Lower leg skin (tissue), 4 donors: ENCODE data around the gene HS2ST1. TPM values are rescaled to one million over a fixed set of nuclear protein-coding genes. Genes with fewer than 3 reads are reported as not detected.

Experiments
- DNase-seq, 2 donors: peaks; one replicate each; pipeline ENCODE4 v3.0.0-alpha.2; 2019; ENCODE audit warnings: low spot score in 2 of 2
- H3K4me3 ChIP-seq: fragments of 200-600 bp; sonication (generic); 2 replicates; pipeline ENCODE4 v1.5.1; 2017; ENCODE audit warnings: mild to moderate bottlenecking, low read depth; ENCODE audit not compliant: poor library complexity, severe bottlenecking
- POLR2A ChIP-seq, 2 donors: fragments of 450-650 bp; IDR thresholded peaks; one replicate each; pipeline ENCODE4 v1.6.1; 2016 to 2017; ENCODE audit warnings: antibody characterized with exemption in 2 of 2, mild to moderate bottlenecking in 1 of 2, moderate library complexity in 1 of 2
- WGBS, 2 donors: methylation state at CpG; one replicate each; pipeline ENCODE4 v1.1.5; 2018; 5-methylcytosine and 5-hydroxymethylcytosine counted together
- intact Hi-C: fragments of 100-400 bp; cut with DNase I; formaldehyde crosslinking; loops from one replicate; pipeline ENCODE4 v1.15.0; 2023; ENCODE audit warnings: low total_unique reads
- total RNA-seq, 4 donors: library from RNA; depleted of rRNA; stranded (reverse); fragments of >200 nt; gene quantifications; one replicate each; pipeline ENCODE4 v1.1.0, GENCODE V29; 2016
- TF ChIP-seq, protein P1 (sequence below), 3 donors: fragments of 450-650 bp; IDR thresholded peaks; one replicate each; pipeline ENCODE4 v1.5.1; 2016; ENCODE audit warnings: antibody characterized with exemption in 3 of 3, mild to moderate bottlenecking in 3 of 3, moderate library complexity in 2 of 3

Gene HS2ST1
- total RNA-seq, 4 donors from 2014 or later: 9.0 to 11.8 (median 10.7) TPM

DNA sequence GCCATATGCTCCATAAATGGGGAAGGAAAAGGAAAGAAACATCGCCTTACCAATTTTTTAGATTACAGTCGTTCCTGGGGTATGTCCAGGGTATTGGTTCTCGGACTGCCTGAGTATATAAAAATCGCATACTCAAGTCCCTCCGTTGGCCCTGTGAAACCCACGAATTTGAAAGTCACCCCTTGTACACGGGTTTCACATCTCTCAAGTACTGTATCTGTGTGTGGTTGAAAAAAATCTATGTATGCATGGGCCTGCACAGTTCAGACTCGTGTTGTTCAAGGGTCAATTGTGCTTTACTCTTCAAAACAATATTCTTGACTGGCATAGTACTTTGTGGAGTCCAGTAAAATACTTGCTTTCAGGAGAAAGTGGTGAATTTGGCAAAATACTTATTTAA, 171.7 kb downstream of the HS2ST1 start:
- TF ChIP-seq, protein P1, sequence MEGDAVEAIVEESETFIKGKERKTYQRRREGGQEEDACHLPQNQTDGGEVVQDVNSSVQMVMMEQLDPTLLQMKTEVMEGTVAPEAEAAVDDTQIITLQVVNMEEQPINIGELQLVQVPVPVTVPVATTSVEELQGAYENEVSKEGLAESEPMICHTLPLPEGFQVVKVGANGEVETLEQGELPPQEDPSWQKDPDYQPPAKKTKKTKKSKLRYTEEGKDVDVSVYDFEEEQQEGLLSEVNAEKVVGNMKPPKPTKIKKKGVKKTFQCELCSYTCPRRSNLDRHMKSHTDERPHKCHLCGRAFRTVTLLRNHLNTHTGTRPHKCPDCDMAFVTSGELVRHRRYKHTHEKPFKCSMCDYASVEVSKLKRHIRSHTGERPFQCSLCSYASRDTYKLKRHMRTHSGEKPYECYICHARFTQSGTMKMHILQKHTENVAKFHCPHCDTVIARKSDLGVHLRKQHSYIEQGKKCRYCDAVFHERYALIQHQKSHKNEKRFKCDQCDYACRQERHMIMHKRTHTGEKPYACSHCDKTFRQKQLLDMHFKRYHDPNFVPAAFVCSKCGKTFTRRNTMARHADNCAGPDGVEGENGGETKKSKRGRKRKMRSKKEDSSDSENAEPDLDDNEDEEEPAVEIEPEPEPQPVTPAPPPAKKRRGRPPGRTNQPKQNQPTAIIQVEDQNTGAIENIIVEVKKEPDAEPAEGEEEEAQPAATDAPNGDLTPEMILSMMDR (IDR thresholded peaks at IDR 0.05): no peak
- TF ChIP-seq POLR2A (IDR thresholded peaks at IDR 0.05): no peak
- intact Hi-C loops: loop anchor here (5.0 kb wide), 1 partner anchor 249 kb away; no protein-coding TSS in a partner anchor
- H3K4me3 ChIP-seq: no peak overlapping the region
- DNase-seq: no peak
- WGBS, 2 donors: 92 to 96% methylated on average over 8 of the region's 8 CpGs

DNA sequence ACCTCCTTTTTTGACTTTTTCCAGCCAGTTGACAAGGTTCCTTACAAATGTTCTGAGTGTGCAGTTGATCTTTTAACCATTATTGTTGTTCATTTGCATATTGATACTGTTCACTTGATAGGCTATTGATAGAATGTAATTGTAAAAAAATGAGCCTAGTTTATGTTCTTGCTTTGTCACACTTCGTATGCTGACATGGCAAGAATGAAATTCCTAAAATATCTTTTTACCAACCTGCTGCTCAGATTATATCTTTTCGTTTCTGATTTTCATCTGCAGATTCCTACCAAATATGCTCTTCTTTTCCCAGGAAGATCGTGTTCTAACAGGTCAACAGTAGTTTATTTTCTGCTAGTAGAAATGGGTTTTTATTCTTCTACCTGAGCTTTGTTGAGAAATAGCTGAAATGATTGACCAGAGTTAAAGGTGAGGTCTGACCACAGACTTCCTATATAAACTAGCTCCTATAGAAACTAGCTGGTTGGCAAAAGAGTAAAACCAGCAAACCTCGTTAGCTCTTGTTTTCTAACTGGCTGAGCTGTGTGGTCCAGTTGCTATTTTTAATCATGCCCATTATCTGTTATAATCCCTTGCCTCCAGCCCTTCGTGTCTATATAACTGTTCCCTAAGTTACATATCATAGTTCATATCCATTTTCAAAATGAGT, 174.8 kb downstream of the HS2ST1 start:
- intact Hi-C loops: loop anchor here (5.0 kb wide), 1 partner anchor 252 kb away; no protein-coding TSS in a partner anchor

DNA sequence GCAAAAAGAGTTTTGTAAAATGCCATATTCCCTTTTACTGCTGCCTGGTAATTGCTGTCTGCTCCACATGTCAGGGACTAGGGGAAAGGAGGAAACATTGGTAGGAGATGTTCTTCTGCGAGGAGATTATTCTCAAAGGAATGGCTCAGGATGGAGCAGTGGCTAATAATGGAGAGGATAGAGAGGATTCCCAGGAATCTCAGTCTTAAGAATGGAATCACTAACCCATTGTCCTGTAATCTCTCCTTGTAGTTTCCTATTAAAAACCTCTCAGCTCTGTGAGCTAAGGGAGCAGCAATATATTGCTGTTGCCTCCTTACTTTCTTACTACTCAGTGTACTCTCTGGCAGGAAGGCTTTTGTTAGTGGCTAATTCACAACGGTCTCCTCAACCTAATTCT, 175.4 kb downstream of the HS2ST1 start:
- TF ChIP-seq, protein P1 (IDR thresholded peaks at IDR 0.05): no peak
- no peak for TF ChIP-seq POLR2A (IDR thresholded peaks at IDR 0.05)
- 86 to 90% methylated on average over 2 of the region's 2 CpGs for WGBS, 2 donors
- DNase-seq: no peak
- H3K4me3 ChIP-seq: no peak overlapping the region
- intact Hi-C loops: loop anchor here (5.0 kb wide), 1 partner anchor 253 kb away; no protein-coding TSS in a partner anchor

More for the DNA sequence above, 174.8 kb downstream of the HS2ST1 start:
- WGBS, 2 donors: 55 to 82% methylated on average over 5 of the region's 5 CpGs
- TF ChIP-seq, protein P1 (IDR thresholded peaks at IDR 0.05): no peak
- no peak for TF ChIP-seq POLR2A (IDR thresholded peaks at IDR 0.05)
- no peak for DNase-seq
- no peak overlapping the region for H3K4me3 ChIP-seq

DNA sequence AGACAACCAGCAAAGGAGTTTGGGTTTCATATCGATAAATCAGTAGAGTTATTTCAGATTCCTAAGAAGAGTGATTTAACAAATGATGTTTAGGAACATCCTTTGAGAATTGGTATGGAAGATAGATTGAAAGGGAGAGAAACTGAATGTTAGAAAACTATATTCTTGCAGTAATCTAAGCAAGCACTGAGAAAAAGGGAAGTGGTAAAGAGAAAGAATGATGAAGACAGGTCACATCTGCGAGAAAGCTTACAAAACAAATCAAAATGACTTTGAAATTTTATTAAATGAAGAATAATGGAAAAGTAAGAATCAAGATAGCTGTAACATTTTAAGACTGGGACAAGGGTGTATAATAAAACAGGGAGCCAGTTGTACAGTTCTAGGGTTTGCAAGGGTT, 177.0 kb downstream of the HS2ST1 start:
- intact Hi-C loops: no loop called here
- DNase-seq: no peak
- 90 to 93% methylated on average over 2 of the region's 2 CpGs for WGBS, 2 donors
- TF ChIP-seq POLR2A (IDR thresholded peaks at IDR 0.05): no peak
- TF ChIP-seq, protein P1 (IDR thresholded peaks at IDR 0.05): no peak
- no peak overlapping the region for H3K4me3 ChIP-seq

DNA sequence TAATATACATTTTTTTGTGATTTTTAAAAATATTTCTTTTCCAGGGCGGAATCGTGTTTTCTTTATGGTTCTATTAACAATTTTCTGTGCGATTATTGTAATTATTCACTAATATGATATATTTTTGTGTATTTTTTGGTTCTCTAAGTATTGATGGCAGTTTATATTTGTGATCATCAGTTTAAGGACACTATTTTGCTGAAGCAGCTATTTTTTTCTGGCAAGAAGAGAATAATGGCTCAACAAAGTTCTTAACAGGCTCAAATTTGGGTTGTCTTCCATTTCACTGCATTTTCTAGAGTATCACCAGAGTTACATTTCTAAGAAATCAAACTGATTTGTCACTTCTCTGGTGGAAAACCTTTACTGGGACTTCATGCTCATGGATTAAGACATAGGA, 178.4 kb downstream of the HS2ST1 start:
- no peak for DNase-seq
- H3K4me3 ChIP-seq: no peak overlapping the region
- intact Hi-C loops: no loop called here
- WGBS, 2 donors: 97 to 99% methylated on average over 3 of the region's 3 CpGs
- no peak for TF ChIP-seq POLR2A (IDR thresholded peaks at IDR 0.05)
- TF ChIP-seq, protein P1 (IDR thresholded peaks at IDR 0.05): no peak

DNA sequence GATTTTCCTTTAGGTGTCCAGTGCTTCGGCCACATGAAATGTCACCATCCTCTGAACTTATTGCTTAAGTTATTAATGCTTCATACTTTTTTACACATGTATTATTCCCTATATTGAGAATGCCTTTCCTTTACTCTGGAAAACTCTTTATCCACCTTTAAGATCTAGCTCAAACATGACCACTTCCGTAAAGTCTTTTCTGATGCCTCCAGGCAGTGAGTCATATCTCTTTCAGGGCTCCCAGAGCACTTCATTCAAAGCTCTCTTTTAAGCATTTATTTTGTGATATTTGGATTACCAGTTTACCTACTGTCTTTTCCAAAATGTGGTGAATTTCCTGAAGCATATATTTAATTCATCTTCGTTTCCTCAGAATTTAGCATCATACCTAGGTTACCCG, 178.9 kb downstream of the HS2ST1 start:
- DNase-seq: no peak
- intact Hi-C loops: no loop called here
- H3K4me3 ChIP-seq: no peak overlapping the region
- 80 to 82% methylated on average over 4 of the region's 4 CpGs for WGBS, 2 donors
- TF ChIP-seq POLR2A (IDR thresholded peaks at IDR 0.05): no peak
